Measurements from ENCODE around the gene UIMC1. TPM values are rescaled to one million over a fixed set of nuclear protein-coding genes. Genes with fewer than 3 reads are reported as not detected.
A peak's percentile ranks its signal among the peaks of the same experiment; 100 is the strongest.

The UIMC1 gene
- total RNA-seq, 1 donor, result 73.8 TPM

DNA sequence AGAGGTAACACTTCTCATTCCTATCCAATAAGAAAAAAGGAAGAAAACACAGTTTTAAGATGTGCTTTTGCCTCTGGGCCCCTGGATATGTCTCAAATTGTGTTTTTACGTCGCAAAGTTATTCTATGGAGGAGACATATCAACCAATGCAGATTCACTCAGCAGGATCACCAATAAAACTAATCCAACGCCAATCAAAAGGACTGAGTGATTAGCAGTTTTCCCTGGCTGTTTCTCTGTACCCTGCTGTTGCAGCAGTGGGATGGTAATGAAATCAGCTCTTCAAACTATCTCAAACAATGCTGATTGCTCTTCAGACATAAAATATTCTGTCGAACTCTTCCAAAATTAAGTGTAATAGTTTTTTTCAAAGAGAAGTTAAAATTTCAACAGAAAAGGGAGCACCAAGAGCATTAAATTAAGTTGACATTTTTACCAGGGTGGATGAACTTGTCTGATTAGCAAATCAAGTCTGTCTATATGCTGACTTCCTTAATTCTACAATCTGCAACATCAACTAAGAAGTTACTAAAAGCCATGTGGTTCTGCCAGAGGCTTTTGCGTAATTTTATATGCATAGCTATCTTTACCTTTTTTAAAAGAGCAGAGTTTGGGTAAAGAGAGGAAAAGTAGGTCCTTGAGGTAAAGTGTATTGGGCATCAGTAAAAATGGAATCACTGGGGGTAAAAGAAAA lies 97.8 kb downstream of the UIMC1 start:
- Histone ChIP-seq H3K27me3 (ENCODE audit: insufficient read depth, low read length) (no peaks in the 10 kb centered on the region), H3K4me3 (ENCODE audit: low read length) (no peak overlapping the region), H3K9me3 (ENCODE audit: low read depth, low read length) (no peaks in the 10 kb centered on the region), H3K4me1 (ENCODE audit: insufficient read depth, low read length) (peaks cover 24% of the 10 kb centered on the region)

DNA sequence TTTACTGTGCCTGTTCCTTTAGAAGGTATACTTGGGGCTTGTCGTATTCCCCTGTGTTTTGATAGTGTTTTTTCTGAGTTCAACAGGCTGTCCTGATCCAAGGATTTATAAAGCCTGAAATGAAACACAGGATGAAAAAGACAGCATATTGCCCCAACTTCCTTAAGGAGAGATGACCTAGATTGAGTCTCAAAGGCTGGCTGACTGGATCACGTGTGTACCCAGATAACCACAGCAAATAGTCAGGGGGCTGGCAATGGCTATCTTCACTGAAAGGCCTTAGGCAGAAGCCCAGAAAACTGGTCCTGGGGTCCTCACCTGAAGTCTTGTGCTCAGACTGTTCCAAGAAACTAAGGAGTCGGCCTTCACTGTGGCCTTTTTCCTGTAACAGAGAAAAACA lies 99.8 kb downstream of the UIMC1 start:
- Histone ChIP-seq H3K9me3 (ENCODE audit: low read depth, low read length) (no peaks in the 10 kb centered on the region), H3K4me1 (ENCODE audit: insufficient read depth, low read length) (peaks cover 44% of the 10 kb centered on the region), H3K27me3 (ENCODE audit: insufficient read depth, low read length) (no peaks in the 10 kb centered on the region), H3K4me3 (ENCODE audit: low read length) (no peak overlapping the region)

DNA sequence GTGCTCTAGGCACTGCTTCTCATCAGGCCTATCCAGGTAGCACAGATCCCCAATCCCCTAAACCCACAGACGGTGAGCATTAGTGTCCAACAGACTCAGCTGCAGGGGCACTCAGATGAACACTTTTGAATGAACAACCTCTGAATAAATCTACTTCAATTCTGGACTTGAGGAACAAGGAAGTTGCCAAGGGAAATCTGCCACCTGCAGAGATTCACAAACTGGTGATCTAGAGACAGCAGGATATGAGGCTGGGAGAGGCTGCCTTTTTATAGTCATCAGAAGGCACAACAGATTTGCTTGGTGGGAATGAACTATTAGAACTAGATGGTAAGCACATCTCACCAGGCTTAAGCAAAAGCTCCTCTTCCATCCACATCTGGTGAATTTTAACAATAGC lies 100.5 kb downstream of the UIMC1 start:
- Histone ChIP-seq H3K4me1 (ENCODE audit: insufficient read depth, low read length) (peaks cover 51% of the 10 kb centered on the region), H3K27me3 (ENCODE audit: insufficient read depth, low read length) (no peaks in the 10 kb centered on the region), H3K4me3 (ENCODE audit: low read length) (no peak overlapping the region), H3K9me3 (ENCODE audit: low read depth, low read length) (no peaks in the 10 kb centered on the region)

DNA sequence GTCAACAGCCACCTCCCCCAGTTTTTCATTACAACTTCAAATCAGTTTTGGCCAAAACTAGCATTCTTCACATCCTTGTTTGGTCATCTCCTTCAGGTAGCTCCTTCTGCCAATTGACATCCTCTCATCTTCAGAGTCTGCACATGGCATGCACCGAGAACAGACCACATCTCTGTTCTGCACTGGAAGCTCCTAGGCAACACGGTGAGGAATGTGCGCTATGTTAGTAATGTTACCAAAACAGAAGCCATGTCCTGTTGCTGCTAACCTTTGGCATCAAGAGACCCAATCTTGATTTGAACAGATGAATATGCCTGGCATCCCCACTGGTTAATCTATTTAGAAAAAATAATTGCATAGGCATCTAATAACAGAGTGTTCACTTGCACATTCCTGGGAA lies 102.3 kb downstream of the UIMC1 start:
- no peak overlapping the region for H3K4me3 ChIP-seq (ENCODE audit: low read length)
- H3K27me3 ChIP-seq (ENCODE audit: insufficient read depth, low read length), result no peaks in the 10 kb centered on the region
- no peaks in the 10 kb centered on the region for H3K9me3 ChIP-seq (ENCODE audit: low read depth, low read length)
- peaks cover 57% of the 10 kb centered on the region for H3K4me1 ChIP-seq (ENCODE audit: insufficient read depth, low read length)

DNA sequence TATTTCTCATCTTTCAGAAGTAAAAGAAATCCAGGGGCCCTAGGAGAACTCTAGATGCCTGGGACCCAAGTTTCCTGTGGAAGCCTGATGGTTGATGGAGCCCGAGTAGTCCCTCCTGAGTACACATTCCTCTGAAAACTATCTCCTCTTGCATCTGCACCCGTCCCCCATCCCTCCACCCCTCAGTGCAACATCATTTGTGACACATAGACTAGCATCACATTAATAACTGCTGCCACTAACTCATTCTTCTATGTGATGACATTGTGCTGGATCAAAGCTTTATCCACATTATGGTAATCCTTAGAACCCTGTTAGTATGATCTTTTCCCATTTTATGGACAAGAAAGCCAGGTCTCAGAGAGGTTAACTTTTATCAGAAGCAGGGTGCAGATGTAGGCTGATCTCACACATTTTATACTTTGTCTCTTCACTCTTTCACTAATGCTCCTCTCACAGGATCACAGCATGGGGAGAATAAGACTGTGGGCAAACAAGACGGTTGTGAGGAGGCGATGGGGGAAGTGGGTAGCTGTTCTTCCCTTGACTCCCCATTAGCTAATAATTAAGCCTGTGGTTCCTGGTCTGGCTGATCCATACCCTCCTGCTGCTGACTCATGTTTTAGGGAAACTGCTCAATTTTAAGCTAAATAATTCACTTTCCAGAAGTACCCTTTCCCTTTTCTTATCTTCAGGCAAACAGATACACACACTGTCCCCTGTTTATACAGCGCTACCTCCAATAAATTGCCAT lies 103.5 kb downstream of the UIMC1 start:
- H3K4me3 ChIP-seq (ENCODE audit: low read length), result no peak overlapping the region
- no peaks in the 10 kb centered on the region for H3K27me3 ChIP-seq (ENCODE audit: insufficient read depth, low read length)
- no peaks in the 10 kb centered on the region for H3K9me3 ChIP-seq (ENCODE audit: low read depth, low read length)
- peaks cover 56% of the 10 kb centered on the region for H3K4me1 ChIP-seq (ENCODE audit: insufficient read depth, low read length)

- no peak overlapping the region for H3K4me3 ChIP-seq (ENCODE audit: low read length)
- H3K9me3 ChIP-seq (ENCODE audit: low read depth, low read length), result no peaks in the 10 kb centered on the region
- peaks cover 63% of the 10 kb centered on the region for H3K4me1 ChIP-seq (ENCODE audit: insufficient read depth, low read length)
- H3K27me3 ChIP-seq (ENCODE audit: insufficient read depth, low read length), result no peaks in the 10 kb centered on the region
These were observed 104.3 kb downstream of the UIMC1 start for GRCh38 chr5:176902102-176902814.

DNA sequence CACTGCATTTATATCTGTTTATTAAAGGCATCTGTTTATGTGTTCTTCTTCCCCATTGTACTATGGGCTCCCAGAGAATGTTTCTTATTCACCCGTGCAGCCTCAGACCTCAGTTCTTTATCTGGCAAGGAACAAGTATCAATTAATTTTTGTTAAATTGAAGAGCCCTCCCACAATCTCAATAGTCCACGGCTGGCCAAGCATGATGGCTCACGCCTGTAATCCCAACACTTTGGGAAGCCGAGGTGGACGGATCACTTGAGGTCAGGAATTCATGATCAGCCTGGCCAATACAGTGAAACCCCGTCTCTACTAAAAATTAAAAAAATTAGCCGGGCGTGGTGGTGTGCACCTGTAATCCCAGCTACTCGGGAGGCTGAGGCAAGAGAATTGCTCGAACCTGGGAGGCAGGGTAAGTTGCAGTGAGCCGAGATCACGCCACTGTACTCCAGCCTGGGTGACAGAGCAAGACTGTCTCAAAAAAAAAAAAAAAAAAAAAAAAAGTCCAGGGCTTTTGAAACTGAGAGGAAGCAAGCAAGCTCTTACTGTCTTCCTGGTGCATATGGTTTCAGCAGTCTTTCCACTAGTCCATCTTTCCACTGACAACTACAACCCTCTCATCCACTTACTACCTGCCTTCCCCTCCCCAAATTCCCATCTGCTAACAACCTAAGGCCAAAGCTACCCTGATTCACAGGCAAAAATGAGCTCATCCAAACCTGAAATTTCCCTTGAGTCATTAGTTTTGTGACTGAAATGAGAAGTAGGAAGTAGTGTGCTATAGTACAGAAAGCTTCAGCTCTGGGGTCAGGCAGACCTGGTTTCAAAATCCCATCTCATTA lies 105.1 kb downstream of the UIMC1 start:
- Histone ChIP-seq H3K27me3 (ENCODE audit: insufficient read depth, low read length) (no peaks in the 10 kb centered on the region), H3K4me3 (ENCODE audit: low read length) (no peak overlapping the region), H3K4me1 (ENCODE audit: insufficient read depth, low read length) (peaks cover 71% of the 10 kb centered on the region), H3K9me3 (ENCODE audit: low read depth, low read length) (no peaks in the 10 kb centered on the region)

DNA sequence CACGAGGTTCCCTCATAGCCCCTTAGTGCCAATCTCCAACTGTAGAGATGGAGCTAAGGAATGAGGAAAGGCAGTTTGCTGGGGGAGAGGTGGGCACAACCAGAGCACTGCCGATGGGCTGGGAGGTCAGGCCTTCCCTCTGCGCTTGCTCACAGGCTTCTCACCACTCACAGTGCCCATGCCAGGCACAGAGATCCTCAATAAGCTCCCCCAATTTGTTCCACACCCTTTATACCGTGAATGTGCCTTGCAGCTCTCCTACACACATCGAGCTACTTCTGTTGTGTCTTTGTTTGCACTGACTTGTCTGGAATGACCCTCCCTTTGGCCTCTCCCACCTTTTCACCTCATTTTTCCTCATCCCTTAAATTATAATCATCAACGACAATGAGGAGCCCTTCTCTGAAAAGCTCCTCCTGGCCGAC lies 105.8 kb downstream of the UIMC1 start:
- H3K4me3 ChIP-seq (ENCODE audit: low read length), result no peak overlapping the region
- peaks cover 78% of the 10 kb centered on the region for H3K4me1 ChIP-seq (ENCODE audit: insufficient read depth, low read length)
- no peaks in the 10 kb centered on the region for H3K9me3 ChIP-seq (ENCODE audit: low read depth, low read length)
- no peaks in the 10 kb centered on the region for H3K27me3 ChIP-seq (ENCODE audit: insufficient read depth, low read length)

DNA sequence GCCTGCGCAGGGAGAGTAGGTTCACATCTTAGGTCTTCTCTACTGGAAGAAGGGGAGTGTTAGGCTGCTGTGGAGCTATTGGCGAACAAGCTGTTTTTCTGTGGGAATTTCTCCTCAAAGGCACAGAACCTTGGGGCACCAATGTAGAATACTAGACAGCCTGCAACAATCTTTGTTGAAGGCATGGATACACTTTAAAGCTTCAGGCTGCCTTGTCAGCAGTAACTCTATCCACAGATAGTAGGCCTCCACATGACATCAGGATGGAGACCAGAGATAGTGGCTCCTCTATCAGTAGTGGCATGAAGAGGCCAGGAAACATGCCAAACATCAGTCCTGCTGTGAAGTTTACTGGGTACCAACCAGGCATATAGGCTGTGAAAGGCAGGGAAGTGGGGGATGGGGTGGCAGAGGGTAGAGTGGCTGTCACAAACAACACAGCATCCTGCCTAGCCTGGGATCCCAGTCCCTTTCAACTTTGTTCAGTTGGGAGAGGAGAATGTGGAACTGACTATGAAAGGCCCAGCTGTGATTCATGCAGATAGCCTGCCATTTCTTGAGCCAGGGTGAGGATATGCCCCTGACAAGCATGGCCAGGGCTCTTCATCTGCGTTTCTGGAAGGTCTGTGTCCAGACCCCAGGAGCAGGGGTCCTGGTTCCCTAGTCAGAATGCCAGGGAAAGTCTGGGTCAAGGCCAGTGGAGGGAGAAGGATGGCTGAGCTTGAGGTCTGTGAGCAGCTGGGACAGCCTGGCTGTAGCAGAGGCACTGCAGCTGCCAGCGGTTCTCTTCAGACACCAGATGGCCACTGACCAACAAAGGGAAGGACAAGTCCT lies 106.4 kb downstream of the UIMC1 start:
- H3K27me3 ChIP-seq (ENCODE audit: insufficient read depth, low read length), result no peaks in the 10 kb centered on the region
- H3K4me3 ChIP-seq (ENCODE audit: low read length), result no peak overlapping the region
- no peaks in the 10 kb centered on the region for H3K9me3 ChIP-seq (ENCODE audit: low read depth, low read length)
- peaks cover 84% of the 10 kb centered on the region for H3K4me1 ChIP-seq (ENCODE audit: insufficient read depth, low read length)

GRCh38 chr5:176899296-176899891 lies 107.2 kb downstream of the UIMC1 start, which contains the start of gene HK3:
Gene HK3 (minus strand): TSS chr5:176899346. CDS start chr5:176896159, 3,187 bp downstream.
- no peaks in the 10 kb centered on the region for H3K9me3 ChIP-seq (ENCODE audit: low read depth, low read length)
- H3K27me3 ChIP-seq (ENCODE audit: insufficient read depth, low read length), result no peaks in the 10 kb centered on the region
- peaks cover 91% of the 10 kb centered on the region for H3K4me1 ChIP-seq (ENCODE audit: insufficient read depth, low read length)
- peak within 1 kb of the TSS; percentile 55 for H3K4me3 ChIP-seq (ENCODE audit: low read length)

DNA sequence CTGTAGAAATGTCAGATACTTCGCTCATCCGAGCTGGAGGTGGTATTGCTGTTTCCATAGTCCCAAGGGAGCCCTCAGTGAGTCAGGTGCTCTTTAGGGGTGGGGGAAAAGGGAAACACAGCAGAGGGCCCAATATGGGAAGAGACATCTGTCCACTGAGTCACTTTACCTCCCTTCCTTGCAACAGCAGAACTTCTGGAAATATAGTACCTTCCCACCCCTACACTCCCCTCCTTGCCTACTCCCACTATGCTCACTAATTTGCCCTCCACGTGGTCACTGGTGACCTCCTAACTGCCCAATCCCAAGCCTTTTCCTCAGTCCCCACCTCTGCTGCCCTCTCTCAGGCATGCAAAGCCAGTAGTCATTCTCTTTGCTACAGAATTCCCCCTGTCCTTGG lies 109.3 kb downstream of the UIMC1 start:
- peak overlapping the region; percentile 55 for H3K4me3 ChIP-seq (ENCODE audit: low read length)
- H3K4me1 ChIP-seq (ENCODE audit: insufficient read depth, low read length), result peaks cover 95% of the 10 kb centered on the region
- H3K27me3 ChIP-seq (ENCODE audit: insufficient read depth, low read length), result no peaks in the 10 kb centered on the region
- no peaks in the 10 kb centered on the region for H3K9me3 ChIP-seq (ENCODE audit: low read depth, low read length)

GRCh38 chr5:176895831-176896230 lies 110.7 kb downstream of the UIMC1 start:
- Histone ChIP-seq H3K9me3 (ENCODE audit: low read depth, low read length) (no peaks in the 10 kb centered on the region), H3K4me3 (ENCODE audit: low read length) (no peak overlapping the region), H3K4me1 (ENCODE audit: insufficient read depth, low read length) (peaks cover 85% of the 10 kb centered on the region), H3K27me3 (ENCODE audit: insufficient read depth, low read length) (no peaks in the 10 kb centered on the region)

DNA sequence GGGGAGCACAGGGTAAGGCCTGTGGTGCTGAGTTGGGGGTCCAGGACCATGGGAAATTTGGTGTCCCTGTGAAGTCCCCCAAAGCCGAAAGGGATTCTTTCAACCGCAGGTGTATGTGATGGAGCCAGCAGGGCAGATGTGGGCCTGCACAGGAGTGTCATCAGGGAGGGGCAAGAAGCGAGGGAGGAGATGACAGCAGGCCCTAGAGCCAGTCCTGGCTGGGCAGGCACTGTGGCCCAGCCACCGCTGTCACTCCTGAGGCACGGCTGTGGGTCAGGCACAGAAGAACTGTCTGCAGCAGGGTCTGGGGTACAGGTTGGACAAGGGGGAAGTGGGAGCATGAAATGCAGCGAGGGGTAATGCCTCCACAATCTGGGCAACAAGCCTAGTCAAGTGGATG lies 112.3 kb downstream of the UIMC1 start:
- H3K9me3 ChIP-seq (ENCODE audit: low read depth, low read length), result no peaks in the 10 kb centered on the region
- H3K27me3 ChIP-seq (ENCODE audit: insufficient read depth, low read length), result no peaks in the 10 kb centered on the region
- no peak overlapping the region for H3K4me3 ChIP-seq (ENCODE audit: low read length)
- H3K4me1 ChIP-seq (ENCODE audit: insufficient read depth, low read length), result peaks cover 70% of the 10 kb centered on the region

- H3K9me3 ChIP-seq (ENCODE audit: low read depth, low read length), result no peaks in the 10 kb centered on the region
- H3K27me3 ChIP-seq (ENCODE audit: insufficient read depth, low read length), result no peaks in the 10 kb centered on the region
- H3K4me1 ChIP-seq (ENCODE audit: insufficient read depth, low read length), result peaks cover 58% of the 10 kb centered on the region
- H3K4me3 ChIP-seq (ENCODE audit: low read length), result no peak overlapping the region
These were observed 113.9 kb downstream of the UIMC1 start for GRCh38 chr5:176892663-176893062.
